Stimulated activated CD8-positive, alpha-beta memory T cell treated with anti-CD3 and anti-CD28 coated beads, Interleukin-15, amount 100 ng/mL, for 4 hours (primary cell): ENCODE data around the gene DCAF17.
A peak's percentile ranks its signal among the peaks of the same experiment; 100 is the strongest.
"Not testable (repeated sequence)": the region's sequence is repeated elsewhere in the genome, so short reads cannot be mapped to it uniquely, and the experiment has no call there.

Experiments used
- DNase-seq, 2 donors: peaks; one replicate each; pipeline ENCODE4 v3.0.0-alpha.2; 2020; ENCODE audit warnings: low read depth in 2 of 2

Gene DCAF17

DNA sequence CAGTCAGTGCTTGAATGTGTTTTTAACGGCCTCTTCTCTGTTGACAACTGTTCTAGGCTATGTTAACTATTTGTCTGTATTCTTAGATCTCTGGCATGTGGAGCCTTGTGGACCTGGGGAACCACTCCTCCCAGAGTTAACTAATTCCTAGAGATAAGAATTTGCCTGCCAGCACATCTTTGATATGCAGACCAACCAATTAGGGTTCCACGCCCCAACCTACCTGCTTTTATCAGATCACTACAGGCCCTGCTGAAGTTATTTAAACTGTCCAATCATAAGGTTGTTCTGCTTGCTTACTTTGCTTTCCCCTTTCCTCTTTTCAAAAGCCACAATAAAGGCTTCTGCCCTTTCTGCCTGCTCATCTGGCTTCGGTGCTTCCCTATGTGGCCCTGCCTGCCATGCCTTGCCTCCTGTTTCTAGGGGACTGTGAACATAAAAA, 79.7 kb downstream of the DCAF17 start:
- DNase-seq: no peak

DNA sequence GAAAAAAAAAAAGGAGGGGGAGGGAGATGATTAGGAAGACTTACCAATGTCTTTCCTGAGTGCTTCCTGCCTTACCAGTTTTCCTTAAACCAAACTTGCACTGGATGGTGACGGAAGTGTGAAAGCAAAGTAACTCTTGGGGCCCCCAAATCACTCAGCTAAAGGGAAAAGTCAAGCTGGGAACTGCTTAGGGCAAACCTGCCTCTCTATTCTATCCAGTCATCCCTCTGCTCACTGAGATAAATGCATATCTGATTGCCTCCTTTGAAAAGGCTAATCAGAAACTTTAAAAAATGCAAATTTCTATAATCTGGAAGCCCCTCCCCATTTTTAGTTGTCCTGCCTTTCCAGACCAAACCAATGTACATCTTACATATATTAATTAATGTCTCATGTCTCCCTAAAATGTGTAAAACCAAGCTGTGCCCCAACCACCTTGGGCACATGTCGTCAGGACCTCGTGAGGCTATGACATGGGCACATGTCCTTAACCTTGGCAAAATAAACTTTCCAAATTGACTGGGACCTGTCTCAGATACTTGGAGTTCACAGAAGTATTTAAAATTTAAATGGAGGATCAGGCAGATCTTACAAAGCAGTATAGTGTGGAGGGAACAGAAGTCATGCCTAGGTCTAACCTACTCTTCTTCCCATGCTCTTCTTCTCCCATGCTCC, 81.0 kb downstream of the DCAF17 start:
- DNase-seq: no peak

DNA sequence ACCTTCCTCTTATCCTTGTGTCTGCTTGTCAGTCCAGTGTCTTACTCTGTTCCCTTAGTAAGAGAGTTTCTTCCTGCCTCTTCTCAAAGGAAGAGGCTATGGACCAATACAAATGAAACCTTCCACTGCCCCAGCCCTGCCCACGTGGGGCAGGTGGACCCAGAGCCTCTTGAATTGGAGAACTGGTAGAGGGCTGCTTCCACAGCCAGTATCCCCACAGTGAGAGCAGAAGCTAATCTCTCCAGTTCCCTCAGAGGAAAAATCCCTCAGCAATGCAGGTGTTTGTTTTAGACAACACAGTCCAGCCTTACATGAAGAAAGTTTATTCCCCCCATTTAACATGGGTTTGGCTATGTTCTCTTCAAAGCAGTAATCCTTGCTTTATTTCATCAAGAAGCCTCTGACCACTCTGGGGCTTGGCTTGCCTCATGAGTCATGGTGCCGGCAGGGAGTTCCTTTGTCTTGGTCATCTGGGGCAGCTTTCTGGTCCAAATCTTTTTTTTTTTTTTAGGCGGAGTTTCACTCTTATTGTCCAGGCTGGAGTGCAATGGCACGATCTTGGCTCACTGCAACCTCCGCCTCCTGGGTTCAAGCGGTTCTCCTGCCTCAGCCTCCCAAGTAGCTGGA, 81.8 kb downstream of the DCAF17 start:
- DNase-seq: no peak

DNA sequence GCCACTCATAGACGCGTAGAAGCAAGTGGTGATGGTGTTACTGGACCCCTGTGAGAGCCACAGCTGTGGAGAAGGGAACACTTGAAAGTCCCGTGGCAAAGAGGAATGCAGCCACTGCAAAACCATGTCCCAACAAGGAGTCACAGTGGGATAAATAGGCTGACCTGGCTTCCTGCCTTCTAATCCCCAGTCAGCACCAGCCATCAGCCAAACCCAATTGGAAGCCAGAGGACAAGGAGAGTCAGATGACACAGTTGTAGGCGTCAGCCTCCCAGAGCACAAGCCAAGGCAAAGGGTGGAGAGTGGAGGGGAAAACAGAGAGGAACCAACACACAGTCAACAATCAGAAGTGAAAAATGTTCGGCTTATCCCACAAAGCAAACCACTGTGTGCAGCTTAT, 82.8 kb downstream of the DCAF17 start:
- DNase-seq: no peak

- no peak for DNase-seq
Observed at GRCh38 chr2:171520471-171520870, 86.4 kb downstream of the DCAF17 start.

GRCh38 chr2:171521361-171522051, 87.5 kb downstream of the DCAF17 start:
- DNase-seq: no peak

- peak in 1 of 2 donors; percentile 0 for DNase-seq
Observed at GRCh38 chr2:171522052-171522787, 88.2 kb downstream of the DCAF17 start, which contains the start of gene CYBRD1. TSS of gene CYBRD1 (plus strand) at chr2:171522474. CDS start at chr2:171522546, 72 bp downstream.

- no peak for DNase-seq
Observed at GRCh38 chr2:171522788-171523087, 88.7 kb downstream of the DCAF17 start.

- peak in 1 of 2 donors; percentile 2 for DNase-seq
Observed at GRCh38 chr2:171523088-171524017, 89.3 kb downstream of the DCAF17 start.

GRCh38 chr2:171524018-171524401, 90.0 kb downstream of the DCAF17 start:
- DNase-seq: no peak

DNA sequence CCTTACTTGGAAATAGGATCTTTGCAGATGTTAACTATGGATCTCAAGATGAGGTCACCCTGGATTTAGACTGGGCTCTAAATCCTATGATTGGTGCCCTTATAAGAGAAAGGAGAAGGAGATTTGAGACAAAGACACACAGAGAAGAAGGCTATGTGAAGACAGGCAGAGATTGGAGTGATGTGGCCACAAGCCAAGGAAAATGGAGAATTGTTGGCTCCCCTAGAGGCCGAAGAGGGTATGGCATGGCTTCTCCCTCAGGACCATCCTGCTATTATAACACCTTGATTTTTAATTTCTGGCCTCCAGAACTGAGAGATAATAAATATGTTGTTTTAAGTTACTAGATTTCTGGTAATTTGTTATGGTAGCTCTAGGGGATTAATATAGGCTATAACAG, 95.9 kb downstream of the DCAF17 start:
- no peak for DNase-seq

DNA sequence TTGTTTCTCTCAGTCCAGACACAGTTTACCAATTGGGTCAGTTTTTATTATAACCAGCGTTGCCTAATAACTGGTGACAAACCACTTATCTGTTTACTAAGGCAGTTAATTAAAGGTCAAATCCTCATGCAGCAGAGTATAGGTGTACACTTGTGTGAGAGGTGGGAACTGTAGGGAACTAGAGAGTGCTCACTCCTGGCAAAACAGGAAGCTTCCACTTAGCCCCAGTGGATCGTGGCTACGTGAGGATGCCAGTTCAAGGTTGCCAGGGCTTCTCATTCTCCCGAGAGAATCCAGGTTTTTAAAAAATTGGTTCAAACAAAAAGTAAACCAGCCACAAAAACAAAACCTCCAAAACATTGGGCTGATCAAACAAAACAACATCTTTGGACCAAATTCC, 96.4 kb downstream of the DCAF17 start:
- DNase-seq: no peak

DNA sequence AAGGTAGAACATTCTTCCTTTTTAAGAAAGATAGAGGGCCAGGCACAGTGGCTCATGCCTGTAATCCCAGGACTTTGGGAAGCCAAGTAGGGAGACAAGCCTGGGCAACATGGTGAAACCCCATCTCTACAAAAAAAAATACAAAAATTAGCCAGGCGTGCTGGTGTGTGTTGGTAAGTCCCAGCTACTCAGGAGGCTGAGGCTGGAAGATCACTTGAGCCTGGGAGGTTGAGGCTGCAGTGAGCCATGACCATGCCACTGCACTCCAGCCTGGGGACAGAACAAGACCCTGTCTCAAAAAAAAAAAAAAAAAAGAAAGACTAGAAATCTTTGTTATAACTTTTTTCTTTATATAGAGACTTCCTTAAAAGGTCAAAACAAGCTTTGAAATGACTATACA, 96.8 kb downstream of the DCAF17 start:
- DNase-seq: not testable (repeated sequence)

DNA sequence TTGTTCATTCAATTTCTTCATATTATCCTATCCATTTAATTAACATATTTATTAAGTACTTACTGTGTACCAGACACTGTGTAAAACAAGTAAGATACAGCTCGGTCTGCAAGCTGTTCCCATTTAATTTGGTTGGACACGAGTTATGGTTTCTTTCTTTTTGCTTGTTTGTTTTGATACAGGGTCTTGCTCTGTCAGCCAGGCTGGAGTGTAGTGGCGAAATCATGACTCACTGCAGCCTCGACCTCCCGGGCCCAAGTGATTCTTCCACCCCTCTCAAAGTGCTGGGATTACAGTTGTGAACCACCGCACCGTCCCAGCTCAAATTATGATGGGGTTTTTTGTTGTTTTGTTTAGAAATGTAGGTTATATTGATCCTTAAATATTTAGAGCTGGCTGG, 97.3 kb downstream of the DCAF17 start:
- no peak for DNase-seq

GRCh38 chr2:171531836-171532450, 97.9 kb downstream of the DCAF17 start:
- no peak for DNase-seq

DNA sequence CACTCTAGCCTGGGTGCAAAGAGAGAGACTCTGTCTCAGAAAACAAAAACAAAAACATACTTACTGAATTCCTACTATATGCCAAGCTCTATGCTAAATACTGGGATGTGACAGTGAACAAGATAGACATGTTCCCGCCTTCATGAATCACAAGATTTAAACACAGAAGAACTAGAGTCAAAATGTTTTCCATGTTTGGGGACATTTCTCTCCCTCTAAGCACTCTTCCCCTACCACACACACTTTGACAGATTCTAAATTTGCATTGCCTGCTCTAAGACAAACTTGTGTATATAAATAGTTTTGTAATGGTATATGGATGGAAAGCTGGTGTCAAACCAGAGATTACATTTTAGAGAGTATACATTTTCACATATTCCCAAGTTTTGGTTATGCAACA, 99.3 kb downstream of the DCAF17 start:
- no peak for DNase-seq
